Measurements from ENCODE around the gene LAMA3.

GRCh38 chr18:23894661-23895175, 205.5 kb downstream of the LAMA3 start:
- TF ChIP-seq CTCF (IDR thresholded peaks at IDR 0.05) (no peak), EP300 (IDR thresholded peaks at IDR 0.05) (no peak)
